GM20000 (cell line): ENCODE measurements around the gene ARHGAP26.

Source experiments
- DNase-seq: peaks from one replicate; pipeline ENCODE4 v3.0.0; 2012; ENCODE audit warnings: low spot score
- TF ChIP-seq, protein P1 (sequence below): IDR thresholded peaks from 2 replicates; pipeline ENCODE4 v1.5.1; 2012; ENCODE audit warnings: mild to moderate bottlenecking, control low read depth; ENCODE audit errors: extremely low read depth, missing control alignments

The ARHGAP26 gene

DNA sequence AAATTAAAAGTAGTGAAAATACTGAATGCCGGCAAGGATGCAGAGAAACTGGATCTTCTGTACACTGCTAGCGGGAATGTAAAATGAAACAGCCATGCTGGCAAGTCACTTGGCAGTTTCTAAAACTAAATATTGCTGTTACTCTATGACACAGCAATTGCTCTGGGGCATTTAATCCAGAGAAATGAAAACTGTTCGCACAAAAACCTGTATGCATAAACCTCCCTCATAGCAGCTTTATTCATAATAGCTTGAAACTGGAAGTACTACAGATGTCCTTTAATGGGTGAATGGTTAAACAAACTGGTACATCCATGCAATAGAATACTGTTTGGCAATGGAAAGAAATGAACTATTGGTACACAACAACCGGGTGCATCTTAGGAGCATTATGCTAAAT lies 167.2 kb downstream of the ARHGAP26 start:
- TF ChIP-seq, protein P1, sequence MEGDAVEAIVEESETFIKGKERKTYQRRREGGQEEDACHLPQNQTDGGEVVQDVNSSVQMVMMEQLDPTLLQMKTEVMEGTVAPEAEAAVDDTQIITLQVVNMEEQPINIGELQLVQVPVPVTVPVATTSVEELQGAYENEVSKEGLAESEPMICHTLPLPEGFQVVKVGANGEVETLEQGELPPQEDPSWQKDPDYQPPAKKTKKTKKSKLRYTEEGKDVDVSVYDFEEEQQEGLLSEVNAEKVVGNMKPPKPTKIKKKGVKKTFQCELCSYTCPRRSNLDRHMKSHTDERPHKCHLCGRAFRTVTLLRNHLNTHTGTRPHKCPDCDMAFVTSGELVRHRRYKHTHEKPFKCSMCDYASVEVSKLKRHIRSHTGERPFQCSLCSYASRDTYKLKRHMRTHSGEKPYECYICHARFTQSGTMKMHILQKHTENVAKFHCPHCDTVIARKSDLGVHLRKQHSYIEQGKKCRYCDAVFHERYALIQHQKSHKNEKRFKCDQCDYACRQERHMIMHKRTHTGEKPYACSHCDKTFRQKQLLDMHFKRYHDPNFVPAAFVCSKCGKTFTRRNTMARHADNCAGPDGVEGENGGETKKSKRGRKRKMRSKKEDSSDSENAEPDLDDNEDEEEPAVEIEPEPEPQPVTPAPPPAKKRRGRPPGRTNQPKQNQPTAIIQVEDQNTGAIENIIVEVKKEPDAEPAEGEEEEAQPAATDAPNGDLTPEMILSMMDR = no peak

DNA sequence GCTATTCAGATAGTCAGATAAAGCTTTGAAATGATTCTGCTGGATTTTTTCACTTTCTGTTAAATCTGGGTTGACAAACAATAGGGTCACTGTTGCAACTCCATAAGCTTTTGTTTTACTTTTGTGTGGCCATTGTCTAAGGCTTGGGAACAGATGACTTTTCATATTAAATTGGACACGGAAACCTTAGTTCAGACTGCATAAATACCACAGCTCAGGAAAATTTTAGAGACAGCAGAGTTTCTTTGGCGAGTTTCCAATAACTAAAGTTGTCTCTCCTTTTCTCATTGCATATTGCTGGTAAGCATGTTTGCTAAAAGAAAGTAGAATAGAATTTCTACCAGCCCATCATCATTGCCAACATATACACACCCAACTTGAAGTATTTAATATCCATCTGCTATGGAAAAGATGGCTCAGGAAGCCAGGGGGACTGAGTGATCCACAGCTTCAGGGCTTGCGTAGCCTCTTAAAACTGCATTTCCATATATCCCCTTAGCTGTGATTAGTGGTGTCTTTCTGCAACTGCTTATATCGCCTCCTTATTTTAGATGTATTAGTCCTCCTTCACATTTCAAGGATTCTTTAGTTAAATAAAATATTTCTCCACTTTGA lies 168.2 kb downstream of the ARHGAP26 start:
- no peak for DNase-seq
- TF ChIP-seq, protein P1 = no peak

More for the DNA sequence above, 167.2 kb downstream of the ARHGAP26 start:
- DNase-seq = no peak

DNA sequence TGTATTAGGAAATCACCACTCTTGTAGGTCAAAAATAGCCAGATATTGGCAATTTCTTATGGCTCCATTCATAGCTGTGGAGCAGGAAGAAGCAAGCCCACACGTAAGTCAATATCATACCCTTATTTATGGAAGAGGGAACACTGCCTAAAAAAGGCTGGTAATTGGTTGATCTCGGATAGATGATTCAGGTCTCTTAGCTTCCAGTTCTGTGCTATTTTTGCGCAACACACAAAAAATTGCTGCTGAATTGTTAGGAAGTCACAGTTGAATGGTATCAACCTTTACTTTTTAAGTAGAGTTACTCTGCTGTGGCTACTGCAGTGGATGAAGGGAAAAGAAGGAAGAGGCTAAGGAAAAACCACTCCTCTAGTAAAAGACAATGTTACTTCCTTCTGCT lies 168.8 kb downstream of the ARHGAP26 start:
- TF ChIP-seq, protein P1 = no peak
- no peak for DNase-seq

DNA sequence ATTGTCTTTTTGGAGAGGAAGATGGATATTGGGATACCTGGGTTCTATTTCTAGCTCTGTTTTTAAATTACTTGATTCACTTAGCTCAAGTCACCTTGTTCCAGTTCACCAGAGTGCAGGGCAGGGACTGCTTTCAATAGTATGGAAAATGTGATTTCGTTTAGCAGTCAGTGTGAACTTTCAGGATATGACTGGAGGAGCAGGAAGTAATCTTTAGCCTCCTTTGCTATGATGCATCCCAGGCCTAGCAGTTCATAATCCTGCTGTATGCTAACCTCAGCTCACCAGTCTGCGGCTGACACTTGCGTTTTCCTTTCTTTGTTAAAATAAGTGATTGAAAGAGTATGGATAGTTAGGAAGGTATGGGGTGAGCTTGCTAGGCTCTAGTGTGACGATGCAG lies 169.7 kb downstream of the ARHGAP26 start:
- DNase-seq = no peak
- TF ChIP-seq, protein P1 = no peak

DNA sequence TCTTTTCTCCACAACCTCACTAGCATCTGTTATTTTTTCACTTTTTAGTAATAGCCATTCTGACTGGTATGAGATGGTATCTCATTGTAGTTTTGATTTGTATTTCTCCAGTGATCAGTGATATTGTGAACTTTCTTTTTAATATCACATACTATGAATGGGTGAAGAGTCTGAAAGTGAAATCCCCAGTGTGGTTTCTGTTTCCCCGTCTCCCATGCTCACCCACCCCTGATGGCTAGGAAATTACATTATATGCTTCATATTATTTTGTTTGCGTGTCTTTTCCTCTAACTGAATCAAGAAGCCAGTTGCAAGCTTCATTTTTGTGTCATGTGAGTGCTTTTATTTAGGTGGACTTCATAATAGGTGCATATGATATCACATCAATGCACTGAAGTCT lies 171.1 kb downstream of the ARHGAP26 start:
- no peak for DNase-seq
- TF ChIP-seq, protein P1 = no peak

DNA sequence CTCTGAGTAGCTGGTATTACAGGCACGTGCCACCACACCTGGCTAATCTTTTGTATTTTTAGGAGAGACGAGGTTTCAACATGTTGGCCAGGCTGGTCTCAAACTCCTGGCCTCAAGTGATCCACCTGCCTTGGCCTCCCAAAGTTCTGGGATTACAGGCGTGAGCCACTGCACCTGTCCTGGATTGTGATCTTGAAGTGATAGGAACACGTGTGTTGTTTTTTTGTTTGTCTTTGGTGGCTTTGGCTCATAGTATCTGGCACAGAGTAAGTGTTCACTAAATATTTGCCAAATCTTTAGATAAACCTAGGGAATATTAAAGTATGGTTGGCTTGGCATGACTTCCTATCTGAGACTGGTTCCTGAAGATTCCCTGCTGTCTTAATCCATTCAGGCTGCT lies 172.7 kb downstream of the ARHGAP26 start:
- TF ChIP-seq, protein P1 = no peak
- DNase-seq = no peak

DNA sequence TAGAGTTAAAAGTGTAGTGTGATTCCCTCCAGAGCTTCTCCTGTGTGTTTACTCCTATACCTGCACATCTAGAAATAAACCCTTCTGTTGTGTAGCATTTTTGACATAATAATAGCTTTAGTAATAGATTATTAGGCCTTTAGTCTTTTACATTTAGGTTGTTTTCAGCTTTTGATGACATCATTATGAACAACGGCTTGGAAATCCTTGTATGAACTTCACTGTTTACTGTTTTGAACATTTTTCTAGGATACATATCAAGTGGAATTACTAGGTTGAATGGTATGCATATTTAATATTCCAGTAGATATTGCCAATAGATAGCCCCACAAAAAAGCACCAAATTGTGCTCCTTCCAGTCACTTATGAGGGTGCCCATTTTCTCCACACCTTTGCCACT lies 174.0 kb downstream of the ARHGAP26 start:
- TF ChIP-seq, protein P1 = no peak

More for the DNA sequence above, 174.0 kb downstream of the ARHGAP26 start:
- DNase-seq = no peak
